Type B pancreatic cell (in vitro differentiated cells): ENCODE data around the gene CLMP. TPM values are rescaled to one million over a fixed set of nuclear protein-coding genes. Genes with fewer than 3 reads are reported as not detected.
"Not testable (repeated sequence)": the region's sequence is repeated elsewhere in the genome, so short reads cannot be mapped to it uniquely, and the experiment has no call there.

Experiments used
- DNase-seq: peaks from one replicate; pipeline ENCODE4 v3.0.0; 2021; ENCODE audit warnings: mixed read lengths; ENCODE audit not compliant: unreplicated experiment; ENCODE audit errors: extremely low spot score
- H3K27ac Mint-ChIP-seq: 2 replicates; pipeline ENCODE4 v1.8.0; 2021; ENCODE audit warnings: mild to moderate bottlenecking, mixed read lengths
- H3K27me3 Mint-ChIP-seq: 2 replicates; pipeline ENCODE4 v1.8.0; 2021; ENCODE audit warnings: mixed read lengths
- H3K36me3 Mint-ChIP-seq: 2 replicates; pipeline ENCODE4 v1.8.0; 2021; ENCODE audit warnings: mixed read lengths
- H3K4me1 Mint-ChIP-seq: one replicate; pipeline ENCODE4 v1.8.0; 2021; ENCODE audit warnings: mixed read lengths; ENCODE audit not compliant: unreplicated experiment
- H3K4me3 Mint-ChIP-seq: 2 replicates; pipeline ENCODE4 v1.8.0; 2021; ENCODE audit warnings: mild to moderate bottlenecking, mixed read lengths
- H3K9me3 Mint-ChIP-seq: 2 replicates; pipeline ENCODE4 v1.8.0; 2021; ENCODE audit warnings: mixed read lengths
- total RNA-seq: library from RNA; stranded (reverse); gene quantifications from 2 replicates; pipeline ENCODE4 v1.2.1, GENCODE V29; 2021; ENCODE audit warnings: low replicate concordance
- TF ChIP-seq, protein P1 (sequence below): fragments of 200-600 bp; sonication (generic); conservative IDR thresholded peaks from 2 replicates; pipeline ENCODE4 v1.5.0; 2021; ENCODE audit warnings: antibody characterized with exemption, mild to moderate bottlenecking

The CLMP gene
- total RNA-seq, 1 donor from 2014 or later, result 65.7 TPM

DNA sequence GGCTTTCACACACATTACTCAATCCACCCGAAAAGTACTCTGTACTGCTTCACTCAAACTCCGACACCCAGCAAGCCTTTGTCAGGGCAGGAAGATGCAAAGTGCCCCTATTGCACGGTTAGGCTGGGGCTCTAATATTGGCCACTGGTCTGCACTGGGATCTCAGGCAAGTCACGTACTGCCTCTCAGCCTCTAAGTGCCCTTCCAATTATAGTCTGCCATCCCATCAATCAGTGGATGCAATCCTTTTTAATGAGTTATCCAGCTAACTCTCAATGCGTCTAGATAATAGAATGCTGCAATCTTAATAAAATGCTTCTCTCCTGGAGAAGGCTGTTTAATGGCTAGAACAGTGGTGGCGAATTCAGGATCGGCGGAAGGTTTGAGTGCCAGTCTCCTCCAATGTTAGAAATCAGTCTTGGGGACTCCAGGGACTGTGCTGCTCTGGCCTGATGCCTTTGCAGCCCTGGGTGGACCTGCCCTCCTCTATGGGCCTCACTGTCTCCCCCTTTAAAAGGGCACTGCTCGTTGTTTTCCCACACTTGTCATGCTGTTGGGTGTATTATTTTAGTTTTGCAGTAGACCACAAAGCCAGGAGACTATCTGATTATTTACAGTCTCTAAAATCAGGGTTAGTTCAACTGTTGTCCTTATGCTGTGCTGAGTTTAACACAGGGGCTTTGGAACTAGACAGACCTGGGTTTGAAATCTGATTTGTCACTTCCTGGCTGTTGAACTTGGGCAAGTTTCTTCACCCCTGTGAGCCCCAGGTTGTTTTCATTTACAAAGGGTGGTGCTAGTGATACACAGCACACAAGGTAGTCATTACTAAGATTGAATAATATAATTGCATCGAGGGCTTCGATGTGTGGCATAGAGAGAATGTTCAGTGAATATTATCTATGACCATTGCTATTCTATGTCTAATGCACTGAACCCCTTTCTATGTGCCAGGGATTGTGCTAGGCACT is 36.7 kb downstream of the CLMP start:
- H3K27ac Mint-ChIP-seq, result no peak overlapping the region
- peaks cover 24% of the 10 kb centered on the region for H3K36me3 Mint-ChIP-seq

DNA sequence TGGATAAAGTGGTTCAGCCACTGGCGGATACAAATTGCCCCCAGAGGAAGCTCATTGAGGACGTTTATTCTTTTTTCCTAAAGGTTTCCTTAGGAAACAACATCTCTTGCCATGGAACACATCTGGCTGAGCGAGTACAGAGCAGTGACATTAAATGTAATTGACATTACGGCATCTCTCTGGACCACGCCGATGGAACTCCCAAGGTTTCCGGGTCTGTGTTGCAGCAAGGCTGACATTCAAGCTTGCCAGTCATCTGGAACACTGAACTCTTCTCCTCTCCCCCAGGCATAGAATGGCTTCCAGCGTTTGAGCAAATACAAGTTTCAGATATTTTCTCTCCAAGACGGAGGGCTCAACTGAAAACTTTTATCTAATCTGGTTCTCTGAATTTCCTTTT is 42.1 kb downstream of the CLMP start:
- no peaks in the 10 kb centered on the region for H3K27me3 Mint-ChIP-seq
- TF ChIP-seq, protein P1, sequence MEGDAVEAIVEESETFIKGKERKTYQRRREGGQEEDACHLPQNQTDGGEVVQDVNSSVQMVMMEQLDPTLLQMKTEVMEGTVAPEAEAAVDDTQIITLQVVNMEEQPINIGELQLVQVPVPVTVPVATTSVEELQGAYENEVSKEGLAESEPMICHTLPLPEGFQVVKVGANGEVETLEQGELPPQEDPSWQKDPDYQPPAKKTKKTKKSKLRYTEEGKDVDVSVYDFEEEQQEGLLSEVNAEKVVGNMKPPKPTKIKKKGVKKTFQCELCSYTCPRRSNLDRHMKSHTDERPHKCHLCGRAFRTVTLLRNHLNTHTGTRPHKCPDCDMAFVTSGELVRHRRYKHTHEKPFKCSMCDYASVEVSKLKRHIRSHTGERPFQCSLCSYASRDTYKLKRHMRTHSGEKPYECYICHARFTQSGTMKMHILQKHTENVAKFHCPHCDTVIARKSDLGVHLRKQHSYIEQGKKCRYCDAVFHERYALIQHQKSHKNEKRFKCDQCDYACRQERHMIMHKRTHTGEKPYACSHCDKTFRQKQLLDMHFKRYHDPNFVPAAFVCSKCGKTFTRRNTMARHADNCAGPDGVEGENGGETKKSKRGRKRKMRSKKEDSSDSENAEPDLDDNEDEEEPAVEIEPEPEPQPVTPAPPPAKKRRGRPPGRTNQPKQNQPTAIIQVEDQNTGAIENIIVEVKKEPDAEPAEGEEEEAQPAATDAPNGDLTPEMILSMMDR, result no peak
- H3K4me1 Mint-ChIP-seq, result peaks cover 23% of the 10 kb centered on the region
- no peak for DNase-seq
- no peaks in the 10 kb centered on the region for H3K9me3 Mint-ChIP-seq
- H3K27ac Mint-ChIP-seq, result no peak overlapping the region
- no peak overlapping the region for H3K4me3 Mint-ChIP-seq
- H3K36me3 Mint-ChIP-seq, result peaks cover 17% of the 10 kb centered on the region

More for the DNA sequence above, 36.7 kb downstream of the CLMP start:
- H3K4me1 Mint-ChIP-seq, result peaks cover 35% of the 10 kb centered on the region
- no peaks in the 10 kb centered on the region for H3K9me3 Mint-ChIP-seq
- H3K27me3 Mint-ChIP-seq, result no peaks in the 10 kb centered on the region
- H3K4me3 Mint-ChIP-seq, result peak overlapping the region; percentile 34
- no peak for DNase-seq
- TF ChIP-seq, protein P1, result no peak

DNA sequence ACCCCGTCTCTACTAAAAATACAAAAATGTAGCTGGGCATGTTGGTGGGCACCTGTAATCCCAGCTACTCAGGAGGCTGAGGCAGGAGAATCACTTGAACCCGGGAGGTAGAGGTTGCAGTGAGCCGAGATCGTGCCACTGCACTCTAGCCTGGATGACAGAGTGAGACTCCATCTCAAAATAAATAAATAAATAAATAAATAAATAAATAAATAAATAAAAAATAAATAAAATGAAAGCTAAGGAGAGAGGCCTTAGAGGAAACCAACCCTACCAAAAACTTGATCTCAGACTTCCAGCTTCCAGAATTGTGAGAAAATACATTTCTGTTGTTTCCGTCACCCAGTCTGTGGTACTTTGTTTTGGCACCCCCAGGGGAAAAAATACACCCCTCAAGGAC is 42.7 kb downstream of the CLMP start:
- not testable (repeated sequence) for H3K4me3 Mint-ChIP-seq, H3K9me3 Mint-ChIP-seq, DNase-seq, H3K27ac Mint-ChIP-seq, H3K27me3 Mint-ChIP-seq
- peaks cover 20% of the 10 kb centered on the region for H3K4me1 Mint-ChIP-seq
- peaks cover 14% of the 10 kb centered on the region for H3K36me3 Mint-ChIP-seq

DNA sequence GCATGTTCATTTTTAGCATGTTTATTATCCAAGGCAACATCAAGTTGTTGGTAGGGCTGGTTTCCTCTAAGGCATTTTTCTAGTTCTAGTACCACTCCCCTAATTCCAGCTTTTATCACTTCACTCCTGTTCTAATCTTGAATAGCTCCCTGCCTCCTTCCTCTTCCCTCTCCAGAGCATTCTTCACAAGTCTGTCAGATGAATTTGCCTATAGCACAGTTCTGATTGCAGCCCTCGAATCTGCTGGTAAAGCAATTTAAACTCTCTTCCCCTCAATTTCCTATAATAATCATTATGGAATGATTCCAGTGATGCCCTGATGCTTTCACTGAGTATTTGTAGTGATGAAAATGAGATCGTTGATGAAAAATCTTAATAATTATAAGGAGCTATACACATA is 43.3 kb downstream of the CLMP start:
- no peak overlapping the region for H3K4me3 Mint-ChIP-seq
- TF ChIP-seq, protein P1, result no peak
- DNase-seq, result no peak
- no peaks in the 10 kb centered on the region for H3K9me3 Mint-ChIP-seq
- H3K27ac Mint-ChIP-seq, result no peak overlapping the region
- peaks cover 23% of the 10 kb centered on the region for H3K4me1 Mint-ChIP-seq
- H3K36me3 Mint-ChIP-seq, result peaks cover 17% of the 10 kb centered on the region
- H3K27me3 Mint-ChIP-seq, result no peaks in the 10 kb centered on the region

DNA sequence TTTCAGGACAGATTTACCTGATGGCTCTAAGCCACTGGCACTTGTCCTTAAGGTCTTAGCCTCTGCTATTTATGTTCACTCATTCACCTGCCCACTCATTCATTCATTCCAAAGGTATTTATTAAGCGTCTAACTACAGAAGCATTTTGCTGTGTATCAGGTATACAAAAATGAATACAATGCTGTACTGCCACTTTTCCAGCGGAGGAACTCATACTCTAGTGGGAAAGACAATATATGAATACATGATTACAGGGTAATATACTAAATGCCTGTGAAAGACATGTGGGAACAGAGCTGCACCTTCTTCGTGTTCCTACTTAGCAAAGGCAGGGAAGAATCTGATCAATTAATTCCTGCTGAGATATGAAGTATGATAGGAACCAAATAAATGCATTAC is 43.7 kb downstream of the CLMP start:
- Mint-ChIP-seq H3K9me3 (no peaks in the 10 kb centered on the region), H3K4me3 (no peak overlapping the region), H3K4me1 (peaks cover 28% of the 10 kb centered on the region), H3K36me3 (peaks cover 16% of the 10 kb centered on the region), H3K27me3 (no peaks in the 10 kb centered on the region), H3K27ac (no peak overlapping the region)
- no peak for DNase-seq
- TF ChIP-seq, protein P1, result no peak

DNA sequence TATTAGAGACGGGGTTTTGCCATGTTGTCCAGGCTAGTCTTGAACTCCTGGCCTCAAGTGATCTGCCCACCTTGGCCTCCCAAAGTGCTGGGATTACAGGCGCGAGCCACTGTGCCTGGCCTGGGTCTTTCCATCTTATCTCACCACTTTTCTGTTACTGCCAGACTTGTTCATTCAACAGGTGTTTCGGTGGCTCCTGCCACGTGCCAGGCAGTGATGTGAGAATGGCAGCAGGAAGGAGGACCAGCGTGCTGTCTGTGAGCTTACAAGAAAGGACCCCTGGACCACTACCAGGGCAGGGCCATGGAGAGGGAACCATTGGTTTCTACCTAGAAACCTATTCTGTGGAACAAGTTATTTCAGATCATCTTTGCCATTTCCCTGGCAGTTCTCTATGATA is 44.2 kb downstream of the CLMP start:
- Mint-ChIP-seq H3K27me3 (no peaks in the 10 kb centered on the region), H3K4me3 (no peak overlapping the region), H3K9me3 (no peaks in the 10 kb centered on the region), H3K27ac (no peak overlapping the region), H3K4me1 (peaks cover 26% of the 10 kb centered on the region), H3K36me3 (peaks cover 11% of the 10 kb centered on the region)
- no peak for DNase-seq
- TF ChIP-seq, protein P1, result no peak
